ENCODE data around the gene ADRA2B. TPM values are rescaled to one million over a fixed set of nuclear protein-coding genes. Genes with fewer than 3 reads are reported as not detected.
"Not testable (repeated sequence)": the region's sequence is repeated elsewhere in the genome, so short reads cannot be mapped to it uniquely, and the experiment has no call there.

The ADRA2B gene
- total RNA-seq, 1 donor from 2014 or later, result 2.1 TPM

DNA sequence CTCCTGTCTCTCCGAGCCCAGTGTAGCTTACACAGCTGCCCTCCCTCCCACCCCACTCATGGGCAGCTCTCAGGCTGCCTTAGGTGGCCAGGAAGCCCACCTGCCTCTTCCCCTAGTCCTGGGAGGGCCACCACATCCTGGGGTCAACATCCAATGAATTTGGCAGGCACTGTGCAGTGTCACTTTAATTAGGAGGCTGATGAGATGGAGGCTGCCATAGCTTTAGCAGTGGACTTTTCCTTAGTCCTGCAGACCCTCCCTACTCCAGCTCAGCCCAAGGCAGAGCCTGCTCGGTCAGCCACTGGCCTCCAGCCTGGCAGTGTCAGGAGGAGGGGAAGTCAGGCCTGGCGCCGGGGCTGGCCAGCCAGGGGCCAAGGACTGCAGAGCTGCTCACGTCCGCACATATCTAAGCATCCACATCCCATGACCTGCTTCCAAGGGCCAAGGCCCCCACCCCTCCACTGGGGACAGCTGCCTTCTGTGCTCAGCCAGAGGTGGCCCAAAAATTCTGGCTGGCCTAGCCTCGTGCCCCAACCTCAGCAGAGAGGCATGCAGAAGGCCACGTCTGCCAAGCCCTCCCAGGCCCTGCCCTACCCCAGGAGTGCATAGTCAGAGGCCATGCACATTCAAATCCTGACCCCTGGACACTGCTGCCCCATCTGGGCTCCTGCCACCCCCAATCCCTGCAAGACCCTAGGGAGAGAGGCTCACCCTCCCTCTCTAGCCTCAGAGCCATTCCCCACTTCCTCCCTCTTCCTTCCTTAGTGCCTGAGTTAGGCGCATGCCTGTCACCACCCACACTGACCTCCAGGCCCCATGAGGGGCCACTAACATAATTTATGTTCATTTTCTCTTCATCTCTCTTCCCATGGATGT is 33.1 kb downstream of the ADRA2B start:
- Histone ChIP-seq H3K36me3 (ENCODE audit: control insufficient read depth in 3 of 3, insufficient read depth in 3 of 3, low read length in 3 of 3) (no peaks in the 10 kb centered on the region), H3K4me3 (ENCODE audit: low read length in 3 of 3) (peak overlapping the region in 1 of 3 donors; percentile 29), H3K9me3 (ENCODE audit: control insufficient read depth in 3 of 3, low read length in 3 of 3) (no peaks in the 10 kb centered on the region), H3K4me1 (ENCODE audit: control insufficient read depth in 3 of 3, insufficient read depth in 3 of 3, low read length in 3 of 3) (peaks cover 10 to 27% (median 21%) of the 10 kb centered on the region in 3 donors), H3K27ac (ENCODE audit: low read depth, low read length) (no peak overlapping the region), H3K9ac (ENCODE audit: low read depth in 1 of 3, low read length in 3 of 3) (no peak overlapping the region), H3K27me3 (ENCODE audit: control insufficient read depth in 3 of 3, insufficient read depth in 3 of 3, low read length in 3 of 3) (no peaks in the 10 kb centered on the region)

DNA sequence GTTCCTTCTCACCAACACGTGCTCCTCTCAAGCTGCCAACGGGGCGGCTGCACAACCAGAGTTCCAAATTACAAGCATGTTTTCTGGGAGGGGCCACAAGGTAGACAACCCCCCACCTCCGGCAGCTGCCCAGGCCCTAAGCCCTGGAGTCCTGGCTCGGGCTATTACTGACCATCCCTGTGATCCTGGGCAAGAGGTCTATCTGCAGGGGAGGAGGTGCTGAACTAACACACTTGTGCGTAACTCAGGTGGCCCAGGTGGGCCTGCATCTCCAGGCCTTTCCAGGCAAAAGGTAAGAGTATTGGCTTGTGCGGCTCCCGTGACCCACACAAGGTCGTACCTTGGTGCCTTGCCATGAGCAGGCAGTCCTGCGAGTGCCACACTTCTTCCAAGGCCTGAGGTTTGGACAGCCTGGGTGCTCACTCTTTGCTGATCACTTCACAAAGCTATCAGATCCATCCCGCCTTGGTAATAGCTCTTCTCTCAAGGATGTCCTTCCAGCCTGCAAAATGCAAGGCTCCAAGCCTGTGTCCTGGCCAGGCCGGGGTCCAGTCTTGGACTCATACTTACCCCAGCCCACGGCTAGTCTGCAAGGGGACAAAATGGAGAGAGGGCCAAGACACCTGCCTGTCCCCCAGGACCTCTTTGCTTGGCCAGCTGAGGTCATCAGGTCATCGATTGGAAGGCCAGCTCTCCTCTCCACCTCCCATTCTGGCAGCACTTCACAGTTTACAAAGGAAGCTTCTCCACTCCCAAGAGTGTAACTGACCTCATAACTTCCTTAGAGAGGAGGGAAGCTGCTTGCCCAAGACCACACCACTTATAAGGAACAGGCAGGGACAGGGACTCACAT is 33.9 kb downstream of the ADRA2B start:
- no peak overlapping the region for H3K4me3 ChIP-seq (ENCODE audit: low read length in 3 of 3)
- H3K4me1 ChIP-seq (ENCODE audit: control insufficient read depth in 3 of 3, insufficient read depth in 3 of 3, low read length in 3 of 3), result peaks cover 10 to 27% (median 21%) of the 10 kb centered on the region in 3 donors
- H3K9me3 ChIP-seq (ENCODE audit: control insufficient read depth in 3 of 3, low read length in 3 of 3), result no peaks in the 10 kb centered on the region
- H3K27ac ChIP-seq (ENCODE audit: low read depth, low read length), result no peak overlapping the region
- no peaks in the 10 kb centered on the region for H3K36me3 ChIP-seq (ENCODE audit: control insufficient read depth in 3 of 3, insufficient read depth in 3 of 3, low read length in 3 of 3)
- H3K9ac ChIP-seq (ENCODE audit: low read depth in 1 of 3, low read length in 3 of 3), result no peak overlapping the region
- H3K27me3 ChIP-seq (ENCODE audit: control insufficient read depth in 3 of 3, insufficient read depth in 3 of 3, low read length in 3 of 3), result no peaks in the 10 kb centered on the region

DNA sequence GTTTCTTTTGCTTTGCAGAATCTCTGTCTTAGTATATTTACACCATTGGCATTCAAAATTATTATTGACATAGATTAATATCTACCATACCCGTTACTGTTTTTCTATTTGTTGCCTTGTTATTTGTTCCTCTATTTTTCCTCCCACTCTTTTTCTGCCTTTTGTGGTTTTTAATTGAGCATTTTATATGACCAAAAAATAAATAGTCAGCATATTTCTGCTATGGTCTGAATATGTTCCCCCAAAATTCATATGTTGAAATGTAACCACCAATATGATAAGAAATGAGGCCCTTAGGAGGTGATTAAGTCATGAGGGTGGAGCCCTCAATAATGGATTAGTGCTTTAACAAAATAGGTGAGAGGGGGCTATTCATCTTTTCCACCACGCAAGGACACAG is 35.3 kb downstream of the ADRA2B start:
- Histone ChIP-seq H3K9me3 (ENCODE audit: control insufficient read depth in 3 of 3, low read length in 3 of 3) (peaks cover 0 to under 1% (median 0%) of the 10 kb centered on the region in 3 donors), H3K9ac (ENCODE audit: low read depth in 1 of 3, low read length in 3 of 3) (no peak overlapping the region), H3K27ac (ENCODE audit: low read depth, low read length) (no peak overlapping the region), H3K4me1 (ENCODE audit: control insufficient read depth in 3 of 3, insufficient read depth in 3 of 3, low read length in 3 of 3) (peaks cover 10 to 27% (median 21%) of the 10 kb centered on the region in 3 donors), H3K4me3 (ENCODE audit: low read length in 3 of 3) (no peak overlapping the region), H3K27me3 (ENCODE audit: control insufficient read depth in 3 of 3, insufficient read depth in 3 of 3, low read length in 3 of 3) (no peaks in the 10 kb centered on the region), H3K36me3 (ENCODE audit: control insufficient read depth in 3 of 3, insufficient read depth in 3 of 3, low read length in 3 of 3) (no peaks in the 10 kb centered on the region)

DNA sequence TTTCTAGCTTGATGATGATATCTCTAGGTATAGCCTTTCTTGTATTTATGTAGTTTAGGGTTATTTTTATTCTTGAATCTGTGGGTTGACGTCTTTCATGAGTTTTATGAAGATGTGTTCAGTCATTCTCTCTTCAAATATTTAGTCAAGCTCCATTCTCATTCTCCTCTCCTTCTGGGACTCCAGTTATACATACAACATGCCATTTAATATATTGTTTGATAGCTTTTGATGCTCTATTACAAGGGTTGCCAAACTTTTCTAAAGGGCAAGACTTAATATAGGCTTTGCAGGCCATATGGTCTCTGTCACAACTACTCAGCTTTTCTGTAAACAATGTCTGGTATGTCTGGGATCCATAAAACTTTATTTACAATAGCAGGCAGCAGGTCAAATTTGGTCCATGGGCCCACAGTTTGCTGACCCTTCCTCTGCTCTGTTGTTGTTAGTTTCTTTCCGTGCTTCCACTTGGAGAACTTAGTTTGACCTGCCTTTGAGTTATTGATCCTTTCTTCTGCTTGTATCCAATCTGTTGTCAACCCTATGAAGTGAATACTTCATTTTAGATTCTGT is 41.1 kb downstream of the ADRA2B start:
- Histone ChIP-seq H3K4me3 (ENCODE audit: low read length in 3 of 3) (no peak overlapping the region), H3K4me1 (ENCODE audit: control insufficient read depth in 3 of 3, insufficient read depth in 3 of 3, low read length in 3 of 3) (peaks cover 6 to 14% (median 8%) of the 10 kb centered on the region in 3 donors), H3K9ac (ENCODE audit: low read depth in 1 of 3, low read length in 3 of 3) (no peak overlapping the region), H3K27ac (ENCODE audit: low read depth, low read length) (no peak overlapping the region), H3K9me3 (ENCODE audit: control insufficient read depth in 3 of 3, low read length in 3 of 3) (peaks cover 0 to 6% (median 4%) of the 10 kb centered on the region in 3 donors), H3K27me3 (ENCODE audit: control insufficient read depth in 3 of 3, insufficient read depth in 3 of 3, low read length in 3 of 3) (peaks cover 0 to 5% (median 0%) of the 10 kb centered on the region in 3 donors), H3K36me3 (ENCODE audit: control insufficient read depth in 3 of 3, insufficient read depth in 3 of 3, low read length in 3 of 3) (no peaks in the 10 kb centered on the region)

DNA sequence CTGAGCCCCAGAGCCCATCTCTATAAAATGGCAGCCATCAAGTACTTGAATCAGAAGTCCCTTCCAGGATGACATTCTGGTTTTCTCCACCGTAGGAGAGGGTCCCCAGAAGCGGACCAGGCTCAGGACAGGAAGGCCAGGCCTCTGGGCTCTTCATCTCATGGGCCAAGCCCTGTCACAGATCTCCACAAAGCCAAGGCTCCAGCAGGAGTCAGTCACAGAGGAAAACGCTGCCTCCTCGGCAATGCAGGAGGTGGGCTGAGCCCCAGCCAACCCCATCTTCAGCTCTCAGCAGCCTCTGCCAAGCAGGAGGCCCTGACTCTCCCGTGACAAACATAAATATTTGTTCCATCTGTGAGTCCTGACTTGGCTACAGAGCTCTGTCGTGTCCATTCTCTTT is 42.2 kb downstream of the ADRA2B start:
- Histone ChIP-seq H3K9me3 (ENCODE audit: control insufficient read depth in 3 of 3, low read length in 3 of 3) (peaks cover 0 to 6% (median 4%) of the 10 kb centered on the region in 3 donors), H3K36me3 (ENCODE audit: control insufficient read depth in 3 of 3, insufficient read depth in 3 of 3, low read length in 3 of 3) (no peaks in the 10 kb centered on the region), H3K4me1 (ENCODE audit: control insufficient read depth in 3 of 3, insufficient read depth in 3 of 3, low read length in 3 of 3) (peaks cover 6 to 14% (median 8%) of the 10 kb centered on the region in 3 donors), H3K9ac (ENCODE audit: low read depth in 1 of 3, low read length in 3 of 3) (no peak overlapping the region), H3K27ac (ENCODE audit: low read depth, low read length) (no peak overlapping the region), H3K4me3 (ENCODE audit: low read length in 3 of 3) (no peak overlapping the region), H3K27me3 (ENCODE audit: control insufficient read depth in 3 of 3, insufficient read depth in 3 of 3, low read length in 3 of 3) (peaks cover 0 to 5% (median 0%) of the 10 kb centered on the region in 3 donors)

DNA sequence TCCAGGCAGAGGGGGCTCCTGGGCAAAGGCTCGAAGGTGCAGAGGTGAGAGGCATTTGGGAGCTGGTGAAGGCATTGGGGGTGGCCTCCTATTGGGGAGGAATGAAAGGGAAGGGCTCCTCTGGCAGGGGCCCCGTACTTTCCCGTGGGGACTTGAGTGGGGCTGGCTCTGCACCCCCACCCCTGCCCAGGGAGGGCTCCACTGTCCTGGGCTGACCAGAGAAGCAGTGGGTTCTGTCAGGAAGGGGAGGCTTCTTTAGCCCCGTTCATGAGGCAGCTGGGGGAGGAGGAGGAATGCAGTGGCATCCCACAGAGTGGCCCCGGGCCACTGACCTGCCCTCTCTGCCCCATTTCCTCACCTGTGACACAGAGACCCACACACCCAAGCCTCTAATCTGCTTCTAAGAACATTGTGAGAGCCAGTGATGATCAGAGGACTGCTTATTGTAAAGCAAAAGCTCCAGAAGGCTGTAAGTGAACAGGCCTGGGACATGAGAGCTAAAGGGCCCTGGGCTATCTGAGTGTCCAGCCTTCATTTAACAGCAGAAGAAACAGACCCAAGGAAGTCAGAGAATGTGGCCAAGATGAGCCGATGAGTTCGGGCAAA is 43.1 kb downstream of the ADRA2B start:
- Histone ChIP-seq H3K4me3 (ENCODE audit: low read length in 3 of 3) (no peak overlapping the region), H3K9me3 (ENCODE audit: control insufficient read depth in 3 of 3, low read length in 3 of 3) (peaks cover 0 to 6% (median 4%) of the 10 kb centered on the region in 3 donors), H3K27me3 (ENCODE audit: control insufficient read depth in 3 of 3, insufficient read depth in 3 of 3, low read length in 3 of 3) (peaks cover 0 to 5% (median 0%) of the 10 kb centered on the region in 3 donors), H3K9ac (ENCODE audit: low read depth in 1 of 3, low read length in 3 of 3) (no peak overlapping the region), H3K27ac (ENCODE audit: low read depth, low read length) (no peak overlapping the region), H3K4me1 (ENCODE audit: control insufficient read depth in 3 of 3, insufficient read depth in 3 of 3, low read length in 3 of 3) (peaks cover 6 to 14% (median 8%) of the 10 kb centered on the region in 3 donors), H3K36me3 (ENCODE audit: control insufficient read depth in 3 of 3, insufficient read depth in 3 of 3, low read length in 3 of 3) (no peaks in the 10 kb centered on the region)

DNA sequence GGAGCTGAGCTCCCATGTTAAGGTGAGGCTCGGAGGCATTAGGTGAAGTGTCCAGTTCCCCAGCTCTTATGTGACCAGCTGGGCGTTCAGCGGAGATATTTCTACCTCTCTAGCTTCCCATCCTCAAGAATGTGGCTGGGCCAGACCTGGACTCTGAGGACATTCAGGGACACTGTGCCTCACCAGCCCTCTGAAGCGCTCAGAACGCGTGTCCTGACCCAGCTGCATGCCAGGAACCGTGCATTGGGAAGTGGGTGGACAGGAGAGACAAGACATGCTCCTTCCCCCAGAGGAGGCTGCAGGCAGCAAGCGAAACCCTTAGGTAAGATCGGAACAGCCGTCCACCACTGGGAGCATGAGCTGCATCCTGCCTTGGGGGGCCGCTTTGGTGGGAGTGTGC is 43.6 kb downstream of the ADRA2B start:
- no peaks in the 10 kb centered on the region for H3K36me3 ChIP-seq (ENCODE audit: control insufficient read depth in 3 of 3, insufficient read depth in 3 of 3, low read length in 3 of 3)
- no peak overlapping the region for H3K4me3 ChIP-seq (ENCODE audit: low read length in 3 of 3)
- no peak overlapping the region for H3K27ac ChIP-seq (ENCODE audit: low read depth, low read length)
- H3K4me1 ChIP-seq (ENCODE audit: control insufficient read depth in 3 of 3, insufficient read depth in 3 of 3, low read length in 3 of 3), result peaks cover 6 to 14% (median 8%) of the 10 kb centered on the region in 3 donors
- H3K9me3 ChIP-seq (ENCODE audit: control insufficient read depth in 3 of 3, low read length in 3 of 3), result peaks cover 0 to 6% (median 4%) of the 10 kb centered on the region in 3 donors
- H3K9ac ChIP-seq (ENCODE audit: low read depth in 1 of 3, low read length in 3 of 3), result no peak overlapping the region
- H3K27me3 ChIP-seq (ENCODE audit: control insufficient read depth in 3 of 3, insufficient read depth in 3 of 3, low read length in 3 of 3), result peaks cover 0 to 5% (median 0%) of the 10 kb centered on the region in 3 donors

DNA sequence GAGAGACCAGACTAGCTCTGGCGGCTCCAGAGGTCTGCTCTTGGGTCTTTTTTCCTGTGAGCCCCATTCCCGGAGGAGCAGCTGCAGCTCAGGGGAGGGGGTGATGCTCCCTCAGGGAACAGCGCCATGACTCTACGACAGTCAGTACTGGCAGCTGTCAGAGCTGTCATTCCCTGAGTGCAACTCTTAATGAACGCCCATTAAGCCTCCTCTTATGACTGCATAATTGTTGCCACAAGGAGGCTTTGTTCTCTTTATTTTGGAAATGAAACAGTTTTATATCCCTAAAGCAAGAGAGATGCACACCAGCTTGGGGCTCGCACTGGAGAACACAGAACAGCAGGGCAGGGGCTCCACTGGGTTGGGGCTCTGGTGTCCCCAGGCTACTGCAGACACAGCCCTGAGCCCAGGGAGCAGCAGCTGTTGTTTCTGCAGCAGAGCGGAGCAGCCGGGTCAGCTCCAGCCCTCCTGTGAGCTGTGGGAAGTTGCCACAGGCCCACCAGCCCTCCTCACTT is 44.3 kb downstream of the ADRA2B start:
- not testable (repeated sequence) for H3K36me3 ChIP-seq (ENCODE audit: control insufficient read depth in 3 of 3, insufficient read depth in 3 of 3, low read length in 3 of 3); H3K4me3 ChIP-seq (ENCODE audit: low read length in 3 of 3); H3K27ac ChIP-seq (ENCODE audit: low read depth, low read length); H3K9ac ChIP-seq (ENCODE audit: low read depth in 1 of 3, low read length in 3 of 3); H3K27me3 ChIP-seq (ENCODE audit: control insufficient read depth in 3 of 3, insufficient read depth in 3 of 3, low read length in 3 of 3); H3K9me3 ChIP-seq (ENCODE audit: control insufficient read depth in 3 of 3, low read length in 3 of 3)
- peaks cover 6 to 14% (median 8%) of the 10 kb centered on the region in 3 donors for H3K4me1 ChIP-seq (ENCODE audit: control insufficient read depth in 3 of 3, insufficient read depth in 3 of 3, low read length in 3 of 3)
